Esophagus muscularis mucosa (tissue), 4 donors: ENCODE measurements around the gene MZF1. TPM values are rescaled to one million over a fixed set of nuclear protein-coding genes. Genes with fewer than 3 reads are reported as not detected.
A peak's percentile ranks its signal among the peaks of the same experiment; 100 is the strongest.

Source experiments
- DNase-seq: peaks from one replicate; pipeline ENCODE4 v3.0.0-alpha.2; 2017; ENCODE audit errors: extremely low spot score
- H3K27ac ChIP-seq, 4 donors: fragments of 200-600 bp; sonication (generic); replicated peaks in 1 of 4; 1 replicate in 3 of 4; 2 replicates in 1 of 4; pipeline ENCODE4 v1.5.1; 2016 to 2019; ENCODE audit warnings: mild to moderate bottlenecking in 1 of 4
- H3K27me3 ChIP-seq, 4 donors: fragments of 200-600 bp; sonication (generic); one replicate each; pipeline versions ENCODE4 v1.5.1 to v1.6.0; 2016 to 2019
- H3K36me3 ChIP-seq, 4 donors: fragments of 200-600 bp; sonication (generic); one replicate each; pipeline ENCODE4 v1.5.1; 2016 to 2019
- H3K4me1 ChIP-seq, 4 donors: fragments of 200-600 bp; sonication (generic); one replicate each; pipeline ENCODE4 v1.5.1; 2016 to 2019
- H3K4me3 ChIP-seq, 4 donors: fragments of 200-600 bp; sonication (generic); 1 replicate in 2 of 4; 2 replicates in 2 of 4; pipeline ENCODE4 v1.5.1; 2016 to 2019; ENCODE audit warnings: mild to moderate bottlenecking in 4 of 4, moderate library complexity in 1 of 4
- H3K9me3 ChIP-seq, 4 donors: fragments of 200-600 bp; sonication (generic); 1 replicate in 3 of 4; 2 replicates in 1 of 4; pipeline ENCODE4 v1.5.1; 2016 to 2019
- EP300 ChIP-seq: sonication (generic); formaldehyde crosslinking; IDR thresholded peaks from one replicate; pipeline ENCODE4 v1.6.1; 2017; ENCODE audit warnings: antibody characterized with exemption
- POLR2A ChIP-seq: fragments of 450-650 bp; IDR thresholded peaks from one replicate; pipeline ENCODE4 v1.6.1; 2017; ENCODE audit warnings: antibody characterized with exemption, moderate library complexity, mild to moderate bottlenecking, low read depth
- POLR2AphosphoS5 ChIP-seq, 2 donors: sonication (generic); formaldehyde crosslinking; IDR thresholded peaks; one replicate each; pipeline ENCODE4 v1.6.1; 2017; ENCODE audit warnings: antibody characterized with exemption in 2 of 2
- WGBS: methylation state at CpG from one replicate; pipeline ENCODE4 v1.1.5; 2018; 5-methylcytosine and 5-hydroxymethylcytosine counted together
- intact Hi-C: fragments of 100-400 bp; cut with DNase I; formaldehyde crosslinking; loops from one replicate; pipeline ENCODE4 v1.15.1; 2023
- total RNA-seq, 4 donors: library from RNA; depleted of rRNA; stranded (reverse); fragments of >200 nt; gene quantifications; one replicate each; pipeline versions ENCODE4 v1.1.0 to v1.2.1, GENCODE V29; 2016
- TF ChIP-seq, protein P1 (sequence below), 3 experiments: fragments of 200-600 bp in 2 of 3; fragments of 450-650 bp in 1 of 3; sonication (generic) in 2 of 3; IDR thresholded peaks; one replicate each; pipeline ENCODE4 v1.5.1; 2017 to 2019; ENCODE audit warnings: antibody characterized with exemption in 3 of 3, mild to moderate bottlenecking in 2 of 3, moderate library complexity in 1 of 3

MZF1 gene
- total RNA-seq, 4 donors from 2014 or later, result 20.5 to 29.3 (median 22.4) TPM

DNA sequence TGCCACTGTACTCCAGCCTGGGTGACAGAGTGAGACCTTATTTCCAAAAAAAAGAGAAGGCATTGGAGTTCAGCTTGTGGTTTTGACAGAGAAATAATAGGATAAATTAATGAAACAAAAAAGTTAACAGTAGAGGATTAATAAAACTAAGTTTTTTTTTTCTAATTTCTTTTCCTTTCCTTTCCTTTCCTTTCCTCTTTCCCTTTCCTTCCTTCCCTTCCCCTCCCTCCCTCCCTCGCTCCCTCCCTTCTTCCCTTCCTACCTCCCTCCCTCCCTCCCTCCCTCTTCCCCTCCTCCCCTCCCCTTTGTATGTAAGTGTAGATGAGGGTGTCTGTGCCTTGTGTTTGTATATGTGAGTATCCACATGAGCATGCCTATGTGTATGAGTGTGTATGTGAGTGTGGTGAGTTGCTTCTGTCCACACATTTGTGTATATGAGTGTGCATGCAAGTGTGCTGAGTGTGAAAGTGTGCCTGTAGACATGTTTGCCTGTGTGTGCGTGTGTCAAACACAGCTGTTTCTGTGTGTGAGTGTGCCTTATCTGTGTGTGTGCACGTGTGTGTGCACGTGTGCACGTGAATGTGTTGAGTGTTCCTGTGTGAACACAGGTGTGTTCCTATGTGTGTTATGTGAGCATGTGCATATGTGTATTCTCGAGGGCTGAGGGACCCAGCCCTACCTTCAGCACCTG is 12.5 kb upstream of the MZF1 start:
- TF ChIP-seq, protein P1, sequence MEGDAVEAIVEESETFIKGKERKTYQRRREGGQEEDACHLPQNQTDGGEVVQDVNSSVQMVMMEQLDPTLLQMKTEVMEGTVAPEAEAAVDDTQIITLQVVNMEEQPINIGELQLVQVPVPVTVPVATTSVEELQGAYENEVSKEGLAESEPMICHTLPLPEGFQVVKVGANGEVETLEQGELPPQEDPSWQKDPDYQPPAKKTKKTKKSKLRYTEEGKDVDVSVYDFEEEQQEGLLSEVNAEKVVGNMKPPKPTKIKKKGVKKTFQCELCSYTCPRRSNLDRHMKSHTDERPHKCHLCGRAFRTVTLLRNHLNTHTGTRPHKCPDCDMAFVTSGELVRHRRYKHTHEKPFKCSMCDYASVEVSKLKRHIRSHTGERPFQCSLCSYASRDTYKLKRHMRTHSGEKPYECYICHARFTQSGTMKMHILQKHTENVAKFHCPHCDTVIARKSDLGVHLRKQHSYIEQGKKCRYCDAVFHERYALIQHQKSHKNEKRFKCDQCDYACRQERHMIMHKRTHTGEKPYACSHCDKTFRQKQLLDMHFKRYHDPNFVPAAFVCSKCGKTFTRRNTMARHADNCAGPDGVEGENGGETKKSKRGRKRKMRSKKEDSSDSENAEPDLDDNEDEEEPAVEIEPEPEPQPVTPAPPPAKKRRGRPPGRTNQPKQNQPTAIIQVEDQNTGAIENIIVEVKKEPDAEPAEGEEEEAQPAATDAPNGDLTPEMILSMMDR (IDR thresholded peaks at IDR 0.05), result no peak
- TF ChIP-seq POLR2AphosphoS5 (IDR thresholded peaks at IDR 0.05) (no peak), POLR2A (no peak), EP300 (no peak)
- 82% methylated on average over 6 of the region's 6 CpGs for whole genome bisulfite sequencing
- intact Hi-C loops, result no loop called here
- Histone ChIP-seq H3K4me1 (peaks cover 12 to 14% (median 13%) of the 10 kb centered on the region in 4 donors), H3K27ac (no peak overlapping the region), H3K36me3 (peaks cover 15 to 34% (median 29%) of the 10 kb centered on the region in 4 donors), H3K9me3 (no peaks in the 10 kb centered on the region), H3K27me3 (no peaks in the 10 kb centered on the region), H3K4me3 (no peak overlapping the region)
- DNase-seq, result no peak

GRCh38 chr19:58584498-58585441 is 11.6 kb upstream of the MZF1 start:
- intact Hi-C loops, result no loop called here
- DNase-seq, result no peak
- H3K27me3 ChIP-seq, result no peaks in the 10 kb centered on the region
- H3K27ac ChIP-seq, result no peak overlapping the region
- 88% methylated on average over 8 of the region's 9 CpGs for WGBS
- H3K4me3 ChIP-seq, result no peak overlapping the region
- peaks cover 15 to 34% (median 29%) of the 10 kb centered on the region in 4 donors for H3K36me3 ChIP-seq
- H3K4me1 ChIP-seq, result peaks cover 13 to 22% (median 15%) of the 10 kb centered on the region in 4 donors
- no peaks in the 10 kb centered on the region for H3K9me3 ChIP-seq
- no peak for TF ChIP-seq POLR2AphosphoS5 (IDR thresholded peaks at IDR 0.05)

DNA sequence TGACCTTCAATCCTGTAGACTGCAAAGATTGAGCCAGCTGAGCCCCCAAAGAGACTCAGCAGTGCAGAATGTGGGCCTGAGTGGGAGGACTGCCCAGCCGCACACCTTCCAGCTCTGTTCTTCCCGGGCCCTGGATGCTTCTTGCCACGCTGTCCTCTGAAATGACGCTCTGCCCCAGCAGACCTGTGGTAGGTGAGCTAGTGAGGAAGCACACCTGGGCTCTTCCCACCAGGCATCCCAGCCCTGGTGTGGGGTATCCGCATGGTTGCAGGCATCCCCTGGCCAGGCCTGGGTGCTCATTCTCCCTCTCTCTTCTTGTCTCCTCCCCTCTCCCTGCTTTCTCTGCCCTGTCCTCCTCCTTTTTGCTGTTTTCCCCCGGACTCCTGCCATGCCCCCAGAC is 9.8 kb upstream of the MZF1 start:
- no peak for DNase-seq
- Histone ChIP-seq H3K27ac (no peak overlapping the region), H3K36me3 (peaks cover 15 to 40% (median 29%) of the 10 kb centered on the region in 4 donors), H3K27me3 (no peaks in the 10 kb centered on the region), H3K4me3 (no peak overlapping the region), H3K9me3 (no peaks in the 10 kb centered on the region), H3K4me1 (peaks cover 13 to 33% (median 21%) of the 10 kb centered on the region in 4 donors)
- TF ChIP-seq, protein P1 (IDR thresholded peaks at IDR 0.05), result no peak
- TF ChIP-seq POLR2A (no peak), POLR2AphosphoS5 (IDR thresholded peaks at IDR 0.05) (no peak), EP300 (no peak)
- 96% methylated on average over 6 of the region's 6 CpGs for WGBS
- intact Hi-C loops, result no loop called here

GRCh38 chr19:58581227-58582141 is 8.3 kb upstream of the MZF1 start:
- 67% methylated on average over 51 of the region's 62 CpGs for WGBS
- Histone ChIP-seq H3K4me3 (peak overlapping the region in 1 of 4 donors; percentile 6), H3K9me3 (no peaks in the 10 kb centered on the region), H3K36me3 (peaks cover 15 to 42% (median 29%) of the 10 kb centered on the region in 4 donors), H3K27me3 (no peaks in the 10 kb centered on the region), H3K4me1 (peaks cover 18 to 48% (median 35%) of the 10 kb centered on the region in 4 donors), H3K27ac (peak overlapping the region; percentile 77 to 84 (median 80))
- peak; percentile 96 for DNase-seq
- intact Hi-C loops, result no loop called here
- TF ChIP-seq EP300 (no peak), POLR2AphosphoS5 (IDR thresholded peaks at IDR 0.05) (peak; percentile 61 to 84), POLR2A (no peak)
- TF ChIP-seq, protein P1 (IDR thresholded peaks at IDR 0.05), result peak in 2 of 3 experiments; percentile 93 to 97
